Hepatocyte (in vitro differentiated cells): ENCODE measurements around the gene GRAMD1A. TPM values are rescaled to one million over a fixed set of nuclear protein-coding genes. Genes with fewer than 3 reads are reported as not detected.

Source experiments
- DNase-seq: peaks from one replicate; pipeline ENCODE4 v3.0.0-alpha.2; 2016; ENCODE audit warnings: low spot score
- H2AFZ ChIP-seq: fragments of 200-600 bp; sonication (generic); 2 replicates; pipeline ENCODE4 v1.6.0; 2016; ENCODE audit warnings: antibody characterized with exemption, mild to moderate bottlenecking
- H3K27ac ChIP-seq: fragments of 200-600 bp; sonication (generic); 2 replicates; pipeline ENCODE4 v1.5.1; 2016; ENCODE audit warnings: mild to moderate bottlenecking
- H3K27me3 ChIP-seq: fragments of 200-600 bp; sonication (generic); 2 replicates; pipeline ENCODE4 v1.6.1; 2016
- H3K36me3 ChIP-seq: fragments of 200-600 bp; sonication (generic); replicated peaks from 2 replicates; pipeline ENCODE4 v1.5.1; 2016; ENCODE audit warnings: low read depth; ENCODE audit not compliant: insufficient read depth
- H3K4me1 ChIP-seq: fragments of 200-600 bp; sonication (generic); 2 replicates; pipeline ENCODE4 v1.5.1; 2016; ENCODE audit warnings: mild to moderate bottlenecking, moderate library complexity; ENCODE audit not compliant: insufficient read depth
- H3K4me2 ChIP-seq: fragments of 200-600 bp; sonication (generic); 2 replicates; pipeline ENCODE4 v1.6.0; 2016
- H3K4me3 ChIP-seq: fragments of 200-600 bp; sonication (generic); 2 replicates; pipeline ENCODE4 v1.5.1; 2016; ENCODE audit warnings: mild to moderate bottlenecking
- H3K79me2 ChIP-seq: fragments of 200-600 bp; sonication (generic); 2 replicates; pipeline ENCODE4 v1.6.0; 2017; ENCODE audit warnings: mild to moderate bottlenecking
- H3K9me2 ChIP-seq: fragments of 200-600 bp; sonication (generic); replicated peaks from 2 replicates; pipeline ENCODE4 v1.6.0; 2017; ENCODE audit warnings: mild to moderate bottlenecking; ENCODE audit not compliant: insufficient read depth
- H3K9me3 ChIP-seq: fragments of 200-600 bp; sonication (generic); 2 replicates; pipeline ENCODE4 v1.5.1; 2016; ENCODE audit warnings: low read depth, mild to moderate bottlenecking
- H4K20me1 ChIP-seq: fragments of 200-600 bp; sonication (generic); 2 replicates; pipeline ENCODE4 v1.6.0; 2016; ENCODE audit warnings: mild to moderate bottlenecking; ENCODE audit not compliant: insufficient read depth, poor library complexity, severe bottlenecking
- CTCF ChIP-seq: fragments of 200-600 bp; sonication (generic); IDR thresholded peaks from 2 replicates; pipeline ENCODE4 v1.5.1; 2016; ENCODE audit warnings: antibody characterized with exemption, mild to moderate bottlenecking; ENCODE audit not compliant: poor library complexity
- EZH2 ChIP-seq: fragments of 200-600 bp; sonication (generic); IDR thresholded peaks from 2 replicates; pipeline ENCODE4 v1.6.1; 2016; ENCODE audit warnings: antibody characterized with exemption, mild to moderate bottlenecking, borderline replicate concordance
- EZH2phosphoT487 ChIP-seq: fragments of 200-600 bp; sonication (generic); IDR thresholded peaks from one replicate; pipeline ENCODE4 v1.6.1; 2018; ENCODE audit warnings: antibody characterized with exemption, mild to moderate bottlenecking, low read depth, moderate library complexity; ENCODE audit not compliant: unreplicated experiment, severe bottlenecking
- WGBS: methylation state at CpG from one replicate; pipeline ENCODE4 v1.1.6; 2016; ENCODE audit warnings: low lambda C conversion rate; ENCODE audit errors: missing lambda C conversion rate; 5-methylcytosine and 5-hydroxymethylcytosine counted together
- polyA plus RNA-seq: library from polyadenylated mRNA; unstranded; fragments of >200 nt; fragmentation: Nextera tagmentation; extraction: Ambion mirVana; gene quantifications from 2 replicates; pipeline ENCODE4 v1.2.1, GENCODE V29; 2016
- total RNA-seq: library from RNA; depleted of rRNA; stranded (reverse); fragments of >200 nt; gene quantifications from 2 replicates; pipeline ENCODE4 v1.2.3, GENCODE V29; 2014

The GRAMD1A gene
- total and polyA plus RNA-seq, 2 experiments from 2014 or later = 34.8 to 92.4 TPM

GRCh38 chr19:34961775-34962686 lies 38.1 kb upstream of the GRAMD1A start:
- no peak for TF ChIP-seq EZH2
- TF ChIP-seq CTCF = no peak
- TF ChIP-seq EZH2phosphoT487 = no peak
- Histone ChIP-seq H3K9me2 (no peaks in the 10 kb centered on the region), H3K79me2 (peaks cover 35% of the 10 kb centered on the region), H3K4me1 (no peaks in the 10 kb centered on the region), H3K9me3 (peaks cover 28% of the 10 kb centered on the region), H3K27me3 (no peaks in the 10 kb centered on the region), H3K36me3 (peaks cover 18% of the 10 kb centered on the region), H4K20me1 (no peaks in the 10 kb centered on the region), H2AFZ (no peak overlapping the region), H3K4me3 (no peak overlapping the region), H3K27ac (peak overlapping the region; percentile 44), H3K4me2 (peak overlapping the region; percentile 93)
- WGBS = 77% methylated on average over 5 of the region's 5 CpGs
- no peak for DNase-seq

GRCh38 chr19:34962687-34963572 lies 37.2 kb upstream of the GRAMD1A start:
- Histone ChIP-seq H4K20me1 (no peaks in the 10 kb centered on the region), H2AFZ (peak overlapping the region; percentile 91), H3K4me3 (peak overlapping the region; percentile 93), H3K79me2 (peaks cover 35% of the 10 kb centered on the region), H3K4me2 (peak overlapping the region; percentile 93), H3K36me3 (peaks cover 12% of the 10 kb centered on the region), H3K9me3 (peaks cover 19% of the 10 kb centered on the region), H3K27me3 (no peaks in the 10 kb centered on the region), H3K27ac (peak overlapping the region; percentile 44), H3K4me1 (no peaks in the 10 kb centered on the region), H3K9me2 (no peaks in the 10 kb centered on the region)
- WGBS = 30% methylated on average over 14 of the region's 14 CpGs
- DNase-seq = no peak
- TF ChIP-seq CTCF (no peak), EZH2 (no peak), EZH2phosphoT487 (no peak)

GRCh38 chr19:34963573-34964406 lies 36.3 kb upstream of the GRAMD1A start, which contains the start of gene ZNF792:
ZNF792 (minus strand) TSS chr19:34964229; CDS start chr19:34963662, 567 bp downstream.
- Histone ChIP-seq H3K9me3 (peaks cover 10% of the 10 kb centered on the region), H3K79me2 (peaks cover 35% of the 10 kb centered on the region), H4K20me1 (no peaks in the 10 kb centered on the region), H3K27me3 (no peaks in the 10 kb centered on the region), H3K4me2 (peak within 1 kb of the TSS; percentile 93), H3K4me3 (peak within 1 kb of the TSS; percentile 93), H3K9me2 (no peaks in the 10 kb centered on the region), H2AFZ (peak within 1 kb of the TSS; percentile 91), H3K27ac (peak within 1 kb of the TSS; percentile 44), H3K36me3 (peaks cover 4% of the 10 kb centered on the region), H3K4me1 (no peaks in the 10 kb centered on the region)
- TF ChIP-seq CTCF (no peak), EZH2phosphoT487 (no peak), EZH2 (no peak)
- 1% methylated on average over 43 of the region's 78 CpGs for WGBS
- DNase-seq = peak; percentile 81
